ENCODE results near the gene FOXN1.

Gene FOXN1

DNA sequence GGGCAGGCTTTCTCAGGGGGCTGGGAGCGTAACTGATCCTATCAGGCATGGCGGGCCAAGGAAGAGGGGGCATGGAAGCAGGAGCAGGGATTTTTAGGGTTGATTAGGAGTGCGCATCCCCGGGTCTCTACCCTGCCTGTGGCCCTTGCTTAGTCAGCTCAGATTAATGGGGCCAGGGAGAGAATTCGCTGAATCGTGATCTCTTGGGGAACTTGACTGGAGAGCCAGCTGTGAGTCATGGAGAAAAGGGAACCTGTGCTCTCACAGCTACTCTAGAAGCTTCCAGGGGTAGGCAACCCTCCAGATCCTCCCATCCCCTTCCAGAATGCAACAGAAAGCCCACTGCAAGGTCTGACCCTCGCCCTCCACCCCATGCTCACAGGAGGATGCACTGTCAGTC lies 3.6 kb downstream of the FOXN1 start:
- H3K4me3 ChIP-seq (ENCODE audit: control insufficient read depth in 1 of 7, extremely low read depth in 1 of 7, insufficient read depth in 4 of 7, low read depth in 2 of 7, low read length in 6 of 7) = no peak overlapping the region
- no peak overlapping the region for H3K27ac ChIP-seq (ENCODE audit: insufficient read depth in 1 of 2, low read depth in 1 of 2, low read length in 2 of 2, poor library complexity in 1 of 2, severe bottlenecking in 2 of 2)
- POLR2A ChIA-PET = interaction anchor here (0.6 kb wide), 1 partner anchor 28 kb away, joined by 3 read pairs; no protein-coding TSS in a partner anchor
- no peaks in the 10 kb centered on the region for H3K36me3 ChIP-seq (ENCODE audit: control insufficient read depth in 4 of 4, insufficient read depth in 4 of 4, low read length in 3 of 4)
- peak; percentile 21 to 65 (median 60) for DNase-seq
- no peaks in the 10 kb centered on the region for H3K9me3 ChIP-seq (ENCODE audit: control extremely low read depth in 1 of 5, control insufficient read depth in 4 of 5, insufficient read depth in 2 of 5, low read depth in 1 of 5, low read length in 4 of 5)
- peaks cover 0 to 12% (median 0%) of the 10 kb centered on the region in 4 experiments for H3K4me1 ChIP-seq (ENCODE audit: control extremely low read depth in 1 of 4, control insufficient read depth in 4 of 4, insufficient read depth in 4 of 4, low read length in 3 of 4)
- peaks cover 0 to 5% (median 0%) of the 10 kb centered on the region in 5 experiments for H3K27me3 ChIP-seq (replicated peaks in 2 of 5; ENCODE audit: control insufficient read depth in 4 of 5, insufficient read depth in 5 of 5, low read length in 4 of 5)
- 68% methylated on average over 7 of the region's 7 CpGs for WGBS (ENCODE audit: insufficient coverage)
- CTCF ChIA-PET = interaction anchor here (0.9 to 1.1 kb wide), 2 partner anchors 9 kb away, joined by 3 read pairs; no protein-coding TSS in a partner anchor

DNA sequence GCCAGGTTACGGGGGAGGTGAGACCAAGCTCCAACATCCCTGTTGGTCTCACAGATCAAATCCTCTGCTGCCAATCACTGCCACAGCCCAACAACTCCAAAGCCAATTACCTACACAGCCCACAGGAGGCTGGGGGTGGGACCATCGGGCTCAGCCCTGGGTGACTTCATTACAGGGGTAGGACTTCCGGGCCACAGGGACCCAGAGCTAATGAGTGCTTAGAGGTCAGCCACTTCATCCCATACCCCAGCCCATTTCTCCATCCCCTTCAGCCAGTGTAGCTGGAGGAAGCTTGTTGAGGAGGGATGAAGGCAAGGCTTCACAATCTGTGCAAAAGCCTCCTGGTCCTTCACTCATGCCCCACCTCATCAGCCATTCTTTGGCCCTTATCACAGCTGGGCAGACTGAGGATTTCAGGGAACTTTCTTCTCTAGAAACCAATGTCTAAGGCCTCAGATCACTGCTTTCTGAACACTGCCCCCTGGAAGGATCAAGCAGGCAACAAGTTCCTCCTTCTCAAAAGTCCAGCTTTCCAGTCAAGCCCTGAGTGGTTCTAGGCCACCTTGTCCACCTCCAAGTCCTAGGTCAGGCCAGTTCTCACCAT lies 5.8 kb downstream of the FOXN1 start:
- no peak overlapping the region for H3K27ac ChIP-seq (ENCODE audit: insufficient read depth in 1 of 2, low read depth in 1 of 2, low read length in 2 of 2, poor library complexity in 1 of 2, severe bottlenecking in 2 of 2)
- ChIA-PET POLR2A (no interaction called here), CTCF (interaction anchor here (0.7 to 2.0 kb wide), 4 partner anchors 11 to 36 kb away, joined by 3 to 9 read pairs (median 4); no protein-coding TSS in a partner anchor)
- WGBS (ENCODE audit: insufficient coverage) = no CpG with 5 or more reads among the region's 3 CpGs
- H3K4me3 ChIP-seq (ENCODE audit: control insufficient read depth in 1 of 7, extremely low read depth in 1 of 7, insufficient read depth in 4 of 7, low read depth in 2 of 7, low read length in 6 of 7) = no peak overlapping the region
- H3K9me3 ChIP-seq (ENCODE audit: control extremely low read depth in 1 of 5, control insufficient read depth in 4 of 5, insufficient read depth in 2 of 5, low read depth in 1 of 5, low read length in 4 of 5) = no peaks in the 10 kb centered on the region
- H3K4me1 ChIP-seq (ENCODE audit: control extremely low read depth in 1 of 4, control insufficient read depth in 4 of 4, insufficient read depth in 4 of 4, low read length in 3 of 4) = peaks cover 0 to 12% (median 0%) of the 10 kb centered on the region in 4 experiments
- no peaks in the 10 kb centered on the region for H3K36me3 ChIP-seq (ENCODE audit: control insufficient read depth in 4 of 4, insufficient read depth in 4 of 4, low read length in 3 of 4)
- H3K27me3 ChIP-seq (replicated peaks in 2 of 5; ENCODE audit: control insufficient read depth in 4 of 5, insufficient read depth in 5 of 5, low read length in 4 of 5) = peaks cover 0 to 5% (median 0%) of the 10 kb centered on the region in 5 experiments
- DNase-seq = no peak

DNA sequence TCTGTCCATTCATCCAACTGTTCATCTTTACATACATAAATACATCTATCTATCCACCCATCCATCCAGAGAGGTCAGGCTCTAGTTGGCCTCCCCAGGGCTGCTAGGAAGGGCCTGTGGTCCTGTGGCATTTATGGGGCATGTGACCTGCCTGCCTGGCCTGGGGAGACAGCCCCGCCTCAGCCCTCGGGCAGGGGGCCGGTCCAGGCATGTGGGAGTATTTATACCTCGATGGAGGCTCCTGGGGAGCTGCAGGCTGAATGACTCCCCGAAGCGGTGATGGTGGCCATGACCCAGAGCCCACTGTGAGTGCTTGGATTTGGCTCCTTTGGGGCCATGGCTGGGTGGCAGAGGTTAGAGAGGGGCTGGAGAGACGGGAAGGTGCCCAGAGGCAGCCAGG lies 7.3 kb downstream of the FOXN1 start:
- ChIA-PET POLR2A (no interaction called here), CTCF (interaction anchor here (0.6 kb wide), 1 partner anchor 50 kb away, joined by 3 read pairs; no protein-coding TSS in a partner anchor)
- Histone ChIP-seq H3K9me3 (ENCODE audit: control extremely low read depth in 1 of 5, control insufficient read depth in 4 of 5, insufficient read depth in 2 of 5, low read depth in 1 of 5, low read length in 4 of 5) (no peaks in the 10 kb centered on the region), H3K27ac (ENCODE audit: insufficient read depth in 1 of 2, low read depth in 1 of 2, low read length in 2 of 2, poor library complexity in 1 of 2, severe bottlenecking in 2 of 2) (no peak overlapping the region), H3K4me1 (ENCODE audit: control extremely low read depth in 1 of 4, control insufficient read depth in 4 of 4, insufficient read depth in 4 of 4, low read length in 3 of 4) (peaks cover 0 to 15% (median 5%) of the 10 kb centered on the region in 4 experiments), H3K27me3 (replicated peaks in 2 of 5; ENCODE audit: control insufficient read depth in 4 of 5, insufficient read depth in 5 of 5, low read length in 4 of 5) (peaks cover 0 to 2% (median 0%) of the 10 kb centered on the region in 5 experiments), H3K36me3 (ENCODE audit: control insufficient read depth in 4 of 4, insufficient read depth in 4 of 4, low read length in 3 of 4) (no peaks in the 10 kb centered on the region), H3K4me3 (ENCODE audit: control insufficient read depth in 1 of 7, extremely low read depth in 1 of 7, insufficient read depth in 4 of 7, low read depth in 2 of 7, low read length in 6 of 7) (no peak overlapping the region)
- WGBS (ENCODE audit: insufficient coverage) = 91% methylated on average over 7 of the region's 7 CpGs
- DNase-seq = no peak

DNA sequence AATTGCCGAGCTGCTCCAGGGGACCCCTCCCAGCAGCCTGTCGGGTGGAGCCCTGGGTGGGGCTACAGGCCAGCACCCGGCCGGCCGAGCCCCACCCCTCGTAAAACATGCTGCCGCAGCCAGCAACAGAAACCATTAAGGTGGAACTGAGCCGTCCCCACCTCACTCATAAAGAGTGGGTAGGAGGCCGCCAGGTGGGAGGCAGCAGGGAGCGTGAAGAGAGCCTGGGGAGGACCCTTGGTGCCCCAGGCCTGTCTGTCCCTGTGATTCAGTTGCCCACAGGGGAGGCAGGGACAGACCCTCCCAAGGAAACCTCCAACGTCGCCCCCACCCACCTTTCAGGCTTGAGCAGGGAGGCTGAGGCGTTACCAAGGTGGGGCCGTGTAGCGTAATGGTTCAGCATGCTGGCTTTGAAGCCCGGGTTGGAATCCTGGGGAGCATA lies 8.4 kb downstream of the FOXN1 start:
- no peak overlapping the region for H3K4me3 ChIP-seq (ENCODE audit: control insufficient read depth in 1 of 7, extremely low read depth in 1 of 7, insufficient read depth in 4 of 7, low read depth in 2 of 7, low read length in 6 of 7)
- ChIA-PET CTCF (interaction anchor here (0.8 kb wide), 1 partner anchor 19 kb away, joined by 4 read pairs; no protein-coding TSS in a partner anchor), POLR2A (no interaction called here)
- H3K4me1 ChIP-seq (ENCODE audit: control extremely low read depth in 1 of 4, control insufficient read depth in 4 of 4, insufficient read depth in 4 of 4, low read length in 3 of 4) = peaks cover 0 to 25% (median 15%) of the 10 kb centered on the region in 4 experiments
- no peaks in the 10 kb centered on the region for H3K36me3 ChIP-seq (ENCODE audit: control insufficient read depth in 4 of 4, insufficient read depth in 4 of 4, low read length in 3 of 4)
- WGBS (ENCODE audit: insufficient coverage) = 97% methylated on average over 11 of the region's 16 CpGs
- H3K9me3 ChIP-seq (ENCODE audit: control extremely low read depth in 1 of 5, control insufficient read depth in 4 of 5, insufficient read depth in 2 of 5, low read depth in 1 of 5, low read length in 4 of 5) = no peaks in the 10 kb centered on the region
- no peak for DNase-seq
- H3K27ac ChIP-seq (ENCODE audit: insufficient read depth in 1 of 2, low read depth in 1 of 2, low read length in 2 of 2, poor library complexity in 1 of 2, severe bottlenecking in 2 of 2) = no peak overlapping the region
- peaks cover 0 to 2% (median 0%) of the 10 kb centered on the region in 5 experiments for H3K27me3 ChIP-seq (replicated peaks in 2 of 5; ENCODE audit: control insufficient read depth in 4 of 5, insufficient read depth in 5 of 5, low read length in 4 of 5)

DNA sequence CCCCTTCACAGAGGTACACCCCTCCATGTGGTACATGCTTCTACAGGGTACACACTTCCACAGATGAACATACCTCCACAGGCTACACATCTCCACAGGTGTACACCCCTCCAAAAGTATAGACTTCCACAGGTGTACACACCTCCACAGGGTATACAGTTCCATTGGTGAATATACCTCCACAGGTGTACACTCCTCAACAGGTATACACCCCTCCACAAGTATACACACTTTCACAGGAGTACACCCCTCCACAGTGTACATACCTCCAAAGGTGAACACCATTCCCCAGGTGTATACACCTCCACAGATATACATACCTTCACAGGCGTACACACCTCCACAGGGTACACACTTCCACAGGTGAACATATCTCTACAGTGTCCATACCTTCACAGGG lies 9.4 kb downstream of the FOXN1 start:
- ChIA-PET CTCF (no interaction called here), POLR2A (no interaction called here)
- 91% methylated on average over 1 of the region's 1 CpG for WGBS (ENCODE audit: insufficient coverage)
- H3K27ac ChIP-seq (ENCODE audit: insufficient read depth in 1 of 2, low read depth in 1 of 2, low read length in 2 of 2, poor library complexity in 1 of 2, severe bottlenecking in 2 of 2) = no peak overlapping the region
- H3K27me3 ChIP-seq (replicated peaks in 2 of 5; ENCODE audit: control insufficient read depth in 4 of 5, insufficient read depth in 5 of 5, low read length in 4 of 5) = peaks cover 0 to 2% (median 0%) of the 10 kb centered on the region in 5 experiments
- no peaks in the 10 kb centered on the region for H3K9me3 ChIP-seq (ENCODE audit: control extremely low read depth in 1 of 5, control insufficient read depth in 4 of 5, insufficient read depth in 2 of 5, low read depth in 1 of 5, low read length in 4 of 5)
- H3K4me3 ChIP-seq (ENCODE audit: control insufficient read depth in 1 of 7, extremely low read depth in 1 of 7, insufficient read depth in 4 of 7, low read depth in 2 of 7, low read length in 6 of 7) = no peak overlapping the region
- peaks cover 0 to 24% (median 22%) of the 10 kb centered on the region in 4 experiments for H3K4me1 ChIP-seq (ENCODE audit: control extremely low read depth in 1 of 4, control insufficient read depth in 4 of 4, insufficient read depth in 4 of 4, low read length in 3 of 4)
- no peak for DNase-seq
- H3K36me3 ChIP-seq (ENCODE audit: control insufficient read depth in 4 of 4, insufficient read depth in 4 of 4, low read length in 3 of 4) = no peaks in the 10 kb centered on the region

DNA sequence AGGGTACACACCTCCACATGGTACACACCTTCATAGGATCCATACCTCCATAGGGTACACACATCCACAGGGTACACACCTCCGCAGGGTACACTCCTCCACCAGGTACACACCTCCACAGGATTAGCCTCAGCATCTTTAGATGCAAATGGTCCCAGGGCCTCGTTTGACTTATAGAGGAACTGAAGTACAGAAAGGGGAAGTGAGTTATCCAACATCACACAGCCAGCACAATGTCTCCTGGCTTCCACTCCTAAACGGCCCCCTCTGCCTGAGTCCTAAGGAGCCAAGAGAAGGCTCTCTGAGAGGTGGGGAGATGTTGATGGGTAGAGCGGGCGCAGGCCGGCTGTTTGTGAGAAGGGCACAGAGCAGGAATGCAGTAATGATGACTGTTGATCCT lies 12.0 kb downstream of the FOXN1 start:
- ChIA-PET POLR2A (no interaction called here), CTCF (interaction anchor here (0.9 to 3.5 kb wide), 2 partner anchors 9 to 22 kb away, joined by 3 to 19 read pairs; no protein-coding TSS in a partner anchor)
- Histone ChIP-seq H3K9me3 (ENCODE audit: control extremely low read depth in 1 of 5, control insufficient read depth in 4 of 5, insufficient read depth in 2 of 5, low read depth in 1 of 5, low read length in 4 of 5) (no peaks in the 10 kb centered on the region), H3K36me3 (ENCODE audit: control insufficient read depth in 4 of 4, insufficient read depth in 4 of 4, low read length in 3 of 4) (no peaks in the 10 kb centered on the region), H3K27me3 (replicated peaks in 2 of 5; ENCODE audit: control insufficient read depth in 4 of 5, insufficient read depth in 5 of 5, low read length in 4 of 5) (no peaks in the 10 kb centered on the region), H3K4me3 (ENCODE audit: control insufficient read depth in 1 of 7, extremely low read depth in 1 of 7, insufficient read depth in 4 of 7, low read depth in 2 of 7, low read length in 6 of 7) (no peak overlapping the region), H3K4me1 (ENCODE audit: control extremely low read depth in 1 of 4, control insufficient read depth in 4 of 4, insufficient read depth in 4 of 4, low read length in 3 of 4) (peaks cover 0 to 26% (median 22%) of the 10 kb centered on the region in 4 experiments), H3K27ac (ENCODE audit: insufficient read depth in 1 of 2, low read depth in 1 of 2, low read length in 2 of 2, poor library complexity in 1 of 2, severe bottlenecking in 2 of 2) (no peak overlapping the region)
- peak; percentile 29 to 88 (median 83) for DNase-seq
- 100% methylated on average over 1 of the region's 6 CpGs for WGBS (ENCODE audit: insufficient coverage)

DNA sequence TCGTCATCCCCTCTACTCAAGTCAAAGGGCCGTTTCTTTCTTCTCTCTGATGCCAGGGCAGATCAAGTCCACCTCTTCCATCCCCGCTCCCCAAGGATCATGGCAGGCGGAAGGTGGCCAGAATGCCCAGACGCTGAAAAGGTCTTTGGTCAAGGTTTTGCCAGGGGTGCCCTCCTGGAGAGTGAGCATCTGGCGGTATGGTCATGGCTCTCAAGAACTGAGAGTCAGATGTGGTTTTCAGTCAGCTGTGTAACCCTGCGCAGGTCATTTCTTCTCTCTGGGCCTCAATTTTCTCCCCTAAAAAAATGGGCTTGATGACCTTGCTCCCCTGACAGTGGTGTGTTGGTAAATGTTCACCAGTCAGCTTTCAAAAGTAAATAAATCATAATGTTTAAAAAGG lies 12.4 kb downstream of the FOXN1 start:
- 50% methylated on average over 4 of the region's 7 CpGs for WGBS (ENCODE audit: insufficient coverage)
- POLR2A ChIA-PET = interaction anchor here (1.6 kb wide), 1 partner anchor 17 kb away, joined by 7 read pairs; no protein-coding TSS in a partner anchor

More for the DNA sequence above, 12.4 kb downstream of the FOXN1 start:
- H3K4me3 ChIP-seq (ENCODE audit: control insufficient read depth in 1 of 7, extremely low read depth in 1 of 7, insufficient read depth in 4 of 7, low read depth in 2 of 7, low read length in 6 of 7) = no peak overlapping the region
- no peaks in the 10 kb centered on the region for H3K36me3 ChIP-seq (ENCODE audit: control insufficient read depth in 4 of 4, insufficient read depth in 4 of 4, low read length in 3 of 4)
- CTCF ChIA-PET = interaction anchor here (0.9 to 3.5 kb wide), 3 partner anchors 9 to 22 kb away, joined by 3 to 19 read pairs (median 10); no protein-coding TSS in a partner anchor
- no peaks in the 10 kb centered on the region for H3K27me3 ChIP-seq (replicated peaks in 2 of 5; ENCODE audit: control insufficient read depth in 4 of 5, insufficient read depth in 5 of 5, low read length in 4 of 5)
- H3K9me3 ChIP-seq (ENCODE audit: control extremely low read depth in 1 of 5, control insufficient read depth in 4 of 5, insufficient read depth in 2 of 5, low read depth in 1 of 5, low read length in 4 of 5) = no peaks in the 10 kb centered on the region
- H3K27ac ChIP-seq (ENCODE audit: insufficient read depth in 1 of 2, low read depth in 1 of 2, low read length in 2 of 2, poor library complexity in 1 of 2, severe bottlenecking in 2 of 2) = no peak overlapping the region
- peaks cover 0 to 26% (median 22%) of the 10 kb centered on the region in 4 experiments for H3K4me1 ChIP-seq (ENCODE audit: control extremely low read depth in 1 of 4, control insufficient read depth in 4 of 4, insufficient read depth in 4 of 4, low read length in 3 of 4)
- DNase-seq = peak in 1 of 3 donors; percentile 9
